Measurements from ENCODE around the gene DGKB.

Gene DGKB

DNA sequence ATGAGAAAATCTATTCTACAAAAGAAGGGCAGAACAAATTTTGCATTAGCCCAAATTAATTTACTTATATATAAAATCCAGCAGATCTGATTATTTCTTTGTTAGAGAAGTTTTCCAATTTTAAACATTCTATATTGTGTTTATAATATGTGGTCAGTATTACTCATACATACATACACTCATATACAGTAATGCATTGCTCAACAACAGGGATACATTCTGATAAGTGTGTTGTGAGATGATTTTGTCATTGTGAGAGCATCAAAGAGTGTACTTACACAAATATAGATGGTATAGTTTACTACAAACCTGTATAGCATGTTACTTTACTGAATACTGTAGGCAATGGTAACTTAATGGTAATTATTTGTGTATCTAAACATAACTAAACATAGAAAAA lies 673.5 kb downstream of the DGKB start:
- Histone ChIP-seq H3K27ac (ENCODE audit: insufficient read depth, low read length, poor library complexity, severe bottlenecking) (no peak overlapping the region), H3K9me3 (ENCODE audit: control insufficient read depth, low read length) (no peaks in the 10 kb centered on the region), H3K27me3 (replicated peaks; ENCODE audit: control insufficient read depth, insufficient read depth, low read length, poor library complexity, severe bottlenecking) (no peaks in the 10 kb centered on the region), H3K4me1 (ENCODE audit: control insufficient read depth, insufficient read depth, low read length, poor library complexity, severe bottlenecking) (no peaks in the 10 kb centered on the region), H3K4me3 (ENCODE audit: insufficient read depth, low read depth, low read length, poor library complexity, severe bottlenecking) (no peak overlapping the region), H3K36me3 (ENCODE audit: control insufficient read depth, insufficient read depth, low read length) (no peaks in the 10 kb centered on the region)
- DNase-seq = no peak

- Histone ChIP-seq H3K4me3 (ENCODE audit: insufficient read depth, low read depth, low read length, poor library complexity, severe bottlenecking) (no peak overlapping the region), H3K4me1 (ENCODE audit: control insufficient read depth, insufficient read depth, low read length, poor library complexity, severe bottlenecking) (no peaks in the 10 kb centered on the region), H3K27me3 (replicated peaks; ENCODE audit: control insufficient read depth, insufficient read depth, low read length, poor library complexity, severe bottlenecking) (no peaks in the 10 kb centered on the region), H3K36me3 (ENCODE audit: control insufficient read depth, insufficient read depth, low read length) (no peaks in the 10 kb centered on the region), H3K27ac (ENCODE audit: insufficient read depth, low read length, poor library complexity, severe bottlenecking) (no peak overlapping the region), H3K9me3 (ENCODE audit: control insufficient read depth, low read length) (no peaks in the 10 kb centered on the region)
- no peak for DNase-seq
Measured at GRCh38 chr7:14228341-14228740, 674.2 kb downstream of the DGKB start.

- no peak overlapping the region for H3K4me3 ChIP-seq (ENCODE audit: insufficient read depth, low read depth, low read length, poor library complexity, severe bottlenecking)
- no peaks in the 10 kb centered on the region for H3K4me1 ChIP-seq (ENCODE audit: control insufficient read depth, insufficient read depth, low read length, poor library complexity, severe bottlenecking)
- DNase-seq = no peak
- no peaks in the 10 kb centered on the region for H3K36me3 ChIP-seq (ENCODE audit: control insufficient read depth, insufficient read depth, low read length)
- H3K27ac ChIP-seq (ENCODE audit: insufficient read depth, low read length, poor library complexity, severe bottlenecking) = no peak overlapping the region
- H3K27me3 ChIP-seq (replicated peaks; ENCODE audit: control insufficient read depth, insufficient read depth, low read length, poor library complexity, severe bottlenecking) = no peaks in the 10 kb centered on the region
- H3K9me3 ChIP-seq (ENCODE audit: control insufficient read depth, low read length) = no peaks in the 10 kb centered on the region
Measured at GRCh38 chr7:14226126-14226525, 676.4 kb downstream of the DGKB start.

DNA sequence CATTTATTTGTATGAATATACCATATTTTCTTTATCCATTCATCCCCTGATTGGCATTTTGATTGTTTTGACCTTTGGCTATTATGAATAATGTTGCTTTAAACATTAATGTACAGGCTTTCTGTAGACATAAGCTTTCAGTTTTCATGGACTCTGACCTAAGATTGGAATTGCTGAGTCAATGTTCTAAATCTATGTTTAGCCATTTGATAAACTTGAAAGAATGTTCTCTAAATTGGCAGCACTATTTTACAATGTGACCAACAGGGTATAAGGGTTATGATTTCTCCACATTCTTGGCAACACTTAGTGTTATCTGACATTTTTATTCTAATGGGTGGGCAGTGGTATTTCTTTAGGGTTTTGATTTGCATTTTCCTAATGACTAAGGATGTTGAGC lies 683.4 kb downstream of the DGKB start:
- Histone ChIP-seq H3K36me3 (ENCODE audit: control insufficient read depth, insufficient read depth, low read length) (no peaks in the 10 kb centered on the region), H3K27ac (ENCODE audit: insufficient read depth, low read length, poor library complexity, severe bottlenecking) (no peak overlapping the region), H3K27me3 (replicated peaks; ENCODE audit: control insufficient read depth, insufficient read depth, low read length, poor library complexity, severe bottlenecking) (no peaks in the 10 kb centered on the region), H3K4me3 (ENCODE audit: insufficient read depth, low read depth, low read length, poor library complexity, severe bottlenecking) (no peak overlapping the region), H3K9me3 (ENCODE audit: control insufficient read depth, low read length) (no peaks in the 10 kb centered on the region), H3K4me1 (ENCODE audit: control insufficient read depth, insufficient read depth, low read length, poor library complexity, severe bottlenecking) (no peaks in the 10 kb centered on the region)
- no peak for DNase-seq

DNA sequence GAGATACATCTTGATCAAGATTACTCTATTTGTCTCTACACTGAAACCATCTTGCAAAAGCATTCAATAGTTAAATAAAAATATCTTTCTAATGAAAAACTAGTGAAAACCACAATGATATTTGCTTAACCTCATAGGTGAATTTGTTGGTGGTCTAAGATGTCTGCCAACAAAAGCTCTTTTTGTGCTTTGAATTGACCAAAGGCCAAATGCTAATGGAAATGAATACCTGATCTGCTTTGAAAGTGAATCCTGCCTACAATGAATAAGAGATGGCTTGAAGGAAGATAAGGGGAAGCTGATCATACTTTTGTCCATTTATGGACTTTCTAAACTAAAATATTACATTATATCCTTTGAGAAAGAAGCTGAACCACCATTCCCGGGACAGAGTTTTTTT lies 684.2 kb downstream of the DGKB start:
- DNase-seq = no peak
- Histone ChIP-seq H3K36me3 (ENCODE audit: control insufficient read depth, insufficient read depth, low read length) (no peaks in the 10 kb centered on the region), H3K4me3 (ENCODE audit: insufficient read depth, low read depth, low read length, poor library complexity, severe bottlenecking) (no peak overlapping the region), H3K4me1 (ENCODE audit: control insufficient read depth, insufficient read depth, low read length, poor library complexity, severe bottlenecking) (no peaks in the 10 kb centered on the region), H3K27ac (ENCODE audit: insufficient read depth, low read length, poor library complexity, severe bottlenecking) (no peak overlapping the region), H3K27me3 (replicated peaks; ENCODE audit: control insufficient read depth, insufficient read depth, low read length, poor library complexity, severe bottlenecking) (no peaks in the 10 kb centered on the region), H3K9me3 (ENCODE audit: control insufficient read depth, low read length) (no peaks in the 10 kb centered on the region)

DNA sequence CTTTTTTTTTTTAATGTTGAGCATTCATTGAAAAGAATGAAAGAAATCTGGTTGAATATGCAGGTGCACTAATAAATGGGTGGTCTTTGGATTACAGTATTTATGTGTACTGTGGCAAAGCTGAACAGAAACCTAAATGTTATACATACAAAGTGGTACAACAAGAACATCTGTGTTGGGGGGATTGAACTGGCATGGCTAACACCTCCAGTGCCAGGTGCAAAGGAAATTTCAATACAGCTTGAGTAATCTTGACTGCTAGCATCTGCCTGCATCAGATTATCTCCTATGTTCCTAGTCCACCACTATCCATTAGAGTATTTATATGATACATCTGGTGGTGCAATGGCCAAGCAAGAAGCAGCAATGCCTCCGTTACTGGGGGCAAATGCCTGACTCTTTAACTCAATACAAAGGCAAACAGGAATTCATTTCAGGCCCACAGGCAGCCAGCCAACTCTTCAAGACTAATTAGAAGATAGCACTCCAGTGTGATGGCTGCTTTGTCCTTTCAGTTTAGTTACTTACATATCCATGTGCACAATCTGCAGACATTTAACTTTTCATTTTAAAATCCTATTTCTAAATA lies 692.6 kb downstream of the DGKB start:
- Histone ChIP-seq H3K4me3 (ENCODE audit: insufficient read depth, low read depth, low read length, poor library complexity, severe bottlenecking) (no peak overlapping the region), H3K4me1 (ENCODE audit: control insufficient read depth, insufficient read depth, low read length, poor library complexity, severe bottlenecking) (no peaks in the 10 kb centered on the region), H3K27me3 (replicated peaks; ENCODE audit: control insufficient read depth, insufficient read depth, low read length, poor library complexity, severe bottlenecking) (no peaks in the 10 kb centered on the region), H3K36me3 (ENCODE audit: control insufficient read depth, insufficient read depth, low read length) (no peaks in the 10 kb centered on the region), H3K9me3 (ENCODE audit: control insufficient read depth, low read length) (no peaks in the 10 kb centered on the region), H3K27ac (ENCODE audit: insufficient read depth, low read length, poor library complexity, severe bottlenecking) (no peak overlapping the region)
- DNase-seq = no peak

DNA sequence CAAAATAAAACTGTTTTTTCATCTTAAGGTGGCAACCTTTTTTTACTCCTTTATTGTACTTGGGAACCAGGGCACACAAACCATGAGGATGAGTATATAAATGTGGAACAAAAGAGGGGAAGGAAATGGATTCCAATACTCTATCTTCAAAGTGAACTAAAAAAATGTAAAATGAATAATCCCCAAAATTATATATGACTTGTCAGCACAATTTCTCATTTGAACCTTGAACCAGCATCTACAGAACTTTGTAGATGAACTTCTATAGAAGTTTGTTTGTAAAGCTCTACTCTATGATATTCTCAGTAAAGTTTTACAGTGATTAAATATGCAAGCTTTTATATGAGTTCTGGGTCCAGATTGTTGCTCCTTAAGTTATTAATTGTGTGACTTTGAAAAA lies 694.8 kb downstream of the DGKB start:
- Histone ChIP-seq H3K4me1 (ENCODE audit: control insufficient read depth, insufficient read depth, low read length, poor library complexity, severe bottlenecking) (no peaks in the 10 kb centered on the region), H3K27me3 (replicated peaks; ENCODE audit: control insufficient read depth, insufficient read depth, low read length, poor library complexity, severe bottlenecking) (no peaks in the 10 kb centered on the region), H3K4me3 (ENCODE audit: insufficient read depth, low read depth, low read length, poor library complexity, severe bottlenecking) (no peak overlapping the region), H3K36me3 (ENCODE audit: control insufficient read depth, insufficient read depth, low read length) (no peaks in the 10 kb centered on the region), H3K27ac (ENCODE audit: insufficient read depth, low read length, poor library complexity, severe bottlenecking) (no peak overlapping the region), H3K9me3 (ENCODE audit: control insufficient read depth, low read length) (no peaks in the 10 kb centered on the region)
- DNase-seq = no peak

- Histone ChIP-seq H3K36me3 (ENCODE audit: control insufficient read depth, insufficient read depth, low read length) (no peaks in the 10 kb centered on the region), H3K4me1 (ENCODE audit: control insufficient read depth, insufficient read depth, low read length, poor library complexity, severe bottlenecking) (no peaks in the 10 kb centered on the region)
Measured at GRCh38 chr7:14207138-14207537, 695.4 kb downstream of the DGKB start.

DNA sequence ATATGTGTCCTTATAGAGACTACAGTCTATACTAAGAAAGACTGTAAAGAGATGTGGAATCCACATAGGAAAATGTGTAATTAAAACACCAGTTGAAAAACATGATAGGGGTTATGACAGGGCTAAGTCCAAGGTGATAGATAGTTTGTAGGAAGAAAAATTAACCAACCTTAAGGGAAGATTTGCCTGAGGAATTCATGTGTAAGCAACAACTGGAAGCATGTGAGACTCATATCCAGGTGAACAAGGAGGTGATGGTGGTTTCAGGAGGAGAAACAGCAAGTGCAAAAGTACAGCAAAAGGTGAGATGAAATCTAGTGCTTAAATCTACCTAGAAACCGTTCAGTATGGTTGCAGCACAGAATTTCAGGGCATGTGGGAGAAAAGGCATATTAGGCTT lies 696.4 kb downstream of the DGKB start:
- H3K27me3 ChIP-seq (replicated peaks; ENCODE audit: control insufficient read depth, insufficient read depth, low read length, poor library complexity, severe bottlenecking) = no peaks in the 10 kb centered on the region
- H3K27ac ChIP-seq (ENCODE audit: insufficient read depth, low read length, poor library complexity, severe bottlenecking) = no peak overlapping the region
- H3K9me3 ChIP-seq (ENCODE audit: control insufficient read depth, low read length) = no peaks in the 10 kb centered on the region
- H3K36me3 ChIP-seq (ENCODE audit: control insufficient read depth, insufficient read depth, low read length) = no peaks in the 10 kb centered on the region
- H3K4me1 ChIP-seq (ENCODE audit: control insufficient read depth, insufficient read depth, low read length, poor library complexity, severe bottlenecking) = no peaks in the 10 kb centered on the region
- no peak for DNase-seq
- H3K4me3 ChIP-seq (ENCODE audit: insufficient read depth, low read depth, low read length, poor library complexity, severe bottlenecking) = no peak overlapping the region

More at GRCh38 chr7:14207138-14207537, 695.4 kb downstream of the DGKB start:
- DNase-seq = no peak
- H3K27ac ChIP-seq (ENCODE audit: insufficient read depth, low read length, poor library complexity, severe bottlenecking) = no peak overlapping the region
- H3K27me3 ChIP-seq (replicated peaks; ENCODE audit: control insufficient read depth, insufficient read depth, low read length, poor library complexity, severe bottlenecking) = no peaks in the 10 kb centered on the region
- no peaks in the 10 kb centered on the region for H3K9me3 ChIP-seq (ENCODE audit: control insufficient read depth, low read length)
- H3K4me3 ChIP-seq (ENCODE audit: insufficient read depth, low read depth, low read length, poor library complexity, severe bottlenecking) = no peak overlapping the region

DNA sequence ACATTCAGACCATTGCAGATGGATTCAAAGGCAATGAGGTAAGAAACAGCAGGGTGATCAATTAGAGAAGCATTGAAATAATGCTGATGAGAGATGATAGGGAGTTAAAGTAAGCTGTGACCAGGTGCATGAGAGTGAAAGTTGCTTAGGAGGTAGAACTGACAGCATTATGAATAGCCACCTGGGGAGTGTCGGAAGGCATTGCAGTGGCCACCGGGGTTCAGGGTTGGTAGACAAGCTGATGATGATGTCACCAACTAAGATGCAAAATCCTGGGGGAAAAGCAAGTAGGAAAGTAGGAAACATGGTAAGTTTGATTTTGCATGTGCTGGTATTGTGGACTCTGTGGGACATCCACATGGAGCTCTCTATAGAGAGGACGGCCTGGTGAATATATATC lies 701.2 kb downstream of the DGKB start:
- DNase-seq = no peak
- Histone ChIP-seq H3K27me3 (replicated peaks; ENCODE audit: control insufficient read depth, insufficient read depth, low read length, poor library complexity, severe bottlenecking) (no peaks in the 10 kb centered on the region), H3K27ac (ENCODE audit: insufficient read depth, low read length, poor library complexity, severe bottlenecking) (no peak overlapping the region), H3K36me3 (ENCODE audit: control insufficient read depth, insufficient read depth, low read length) (no peaks in the 10 kb centered on the region), H3K4me3 (ENCODE audit: insufficient read depth, low read depth, low read length, poor library complexity, severe bottlenecking) (no peak overlapping the region), H3K4me1 (ENCODE audit: control insufficient read depth, insufficient read depth, low read length, poor library complexity, severe bottlenecking) (no peaks in the 10 kb centered on the region), H3K9me3 (ENCODE audit: control insufficient read depth, low read length) (no peaks in the 10 kb centered on the region)

DNA sequence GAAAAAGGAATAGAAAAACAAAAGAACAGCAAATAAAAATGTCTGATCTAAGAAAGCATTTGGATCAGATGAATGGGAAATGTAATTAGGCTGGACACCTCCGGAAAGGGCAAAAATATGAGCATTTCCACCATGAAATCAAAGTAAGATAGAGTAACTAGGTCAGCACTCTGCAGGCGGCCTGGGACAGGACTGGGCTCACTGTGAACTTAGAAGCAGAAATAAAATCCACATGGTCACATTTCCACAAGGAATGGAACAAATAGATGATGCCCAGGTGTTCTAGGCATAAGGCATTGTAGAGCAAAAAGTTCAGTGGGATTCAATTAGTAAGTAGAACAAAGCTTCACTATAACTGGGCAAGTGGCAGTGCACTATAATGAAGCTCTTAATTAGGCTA lies 703.2 kb downstream of the DGKB start:
- H3K4me1 ChIP-seq (ENCODE audit: control insufficient read depth, insufficient read depth, low read length, poor library complexity, severe bottlenecking) = no peaks in the 10 kb centered on the region
- no peaks in the 10 kb centered on the region for H3K27me3 ChIP-seq (replicated peaks; ENCODE audit: control insufficient read depth, insufficient read depth, low read length, poor library complexity, severe bottlenecking)
- H3K4me3 ChIP-seq (ENCODE audit: insufficient read depth, low read depth, low read length, poor library complexity, severe bottlenecking) = no peak overlapping the region
- no peak overlapping the region for H3K27ac ChIP-seq (ENCODE audit: insufficient read depth, low read length, poor library complexity, severe bottlenecking)
- no peak for DNase-seq
- no peaks in the 10 kb centered on the region for H3K9me3 ChIP-seq (ENCODE audit: control insufficient read depth, low read length)
- H3K36me3 ChIP-seq (ENCODE audit: control insufficient read depth, insufficient read depth, low read length) = no peaks in the 10 kb centered on the region

Measured in effector memory CD4-positive, alpha-beta T cell (primary cell).